Left hindlimb (tissue), 1 donor: ENCODE data around the gene TSPAN18.
A peak's percentile ranks its signal among the peaks of the same experiment; 100 is the strongest.

Source experiments
- DNase-seq: peaks from one replicate; pipeline ENCODE4 v3.0.0-alpha.2; 2018

The TSPAN18 gene

DNA sequence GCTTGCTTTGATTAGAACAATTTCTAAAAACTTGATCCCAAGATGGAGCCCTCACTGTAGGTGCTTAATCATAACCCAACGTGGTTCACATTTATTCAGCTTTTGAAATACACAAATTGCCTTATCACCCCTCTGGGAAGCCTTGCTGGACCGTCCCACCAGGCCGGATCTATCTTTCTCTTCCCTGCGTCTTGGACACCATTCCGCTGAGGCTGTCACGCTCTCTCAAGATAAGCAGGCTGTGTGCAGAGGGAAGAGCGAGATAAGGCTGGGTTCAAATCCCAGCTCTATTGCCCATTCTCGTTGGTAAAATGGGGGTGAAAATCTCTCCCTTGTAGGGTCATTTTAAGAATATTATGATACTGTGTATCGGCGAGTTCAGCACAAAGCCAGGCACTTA, 244.4 kb downstream of the TSPAN18 start:
- DNase-seq = no peak

DNA sequence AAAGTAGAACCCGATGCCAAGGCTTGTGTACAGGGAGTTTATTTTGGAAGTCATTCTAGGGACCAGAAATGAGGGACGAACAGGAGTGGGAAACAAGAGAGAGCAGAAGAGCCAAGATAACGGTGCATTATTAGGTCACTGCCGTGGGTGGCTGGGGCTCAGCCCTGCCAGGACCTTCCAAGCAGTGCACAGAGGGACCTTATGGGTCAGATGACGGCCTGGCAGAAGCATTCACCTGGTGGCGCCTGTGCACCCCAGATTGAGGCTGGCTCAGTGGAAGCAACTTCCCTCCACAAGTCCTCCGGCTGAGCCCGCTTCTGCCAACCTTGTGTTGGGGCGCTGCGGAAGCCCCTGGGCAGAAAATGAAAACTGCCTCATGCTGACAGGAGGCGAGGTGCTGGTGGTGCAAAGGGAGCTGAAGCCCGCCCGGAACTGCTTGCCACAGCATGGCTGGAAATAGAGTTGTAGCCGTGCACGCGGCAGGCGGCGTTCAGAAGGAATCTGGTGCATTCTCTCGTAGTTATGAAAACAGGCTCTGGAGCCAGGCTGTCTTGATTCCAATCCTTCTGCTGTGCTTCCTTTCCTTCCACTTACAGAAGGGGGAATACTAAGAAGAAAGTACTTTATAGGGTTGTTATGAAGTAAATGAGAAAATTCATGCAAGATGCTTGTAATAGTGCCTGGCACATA, 246.1 kb downstream of the TSPAN18 start:
- peak; percentile 12 for DNase-seq

DNA sequence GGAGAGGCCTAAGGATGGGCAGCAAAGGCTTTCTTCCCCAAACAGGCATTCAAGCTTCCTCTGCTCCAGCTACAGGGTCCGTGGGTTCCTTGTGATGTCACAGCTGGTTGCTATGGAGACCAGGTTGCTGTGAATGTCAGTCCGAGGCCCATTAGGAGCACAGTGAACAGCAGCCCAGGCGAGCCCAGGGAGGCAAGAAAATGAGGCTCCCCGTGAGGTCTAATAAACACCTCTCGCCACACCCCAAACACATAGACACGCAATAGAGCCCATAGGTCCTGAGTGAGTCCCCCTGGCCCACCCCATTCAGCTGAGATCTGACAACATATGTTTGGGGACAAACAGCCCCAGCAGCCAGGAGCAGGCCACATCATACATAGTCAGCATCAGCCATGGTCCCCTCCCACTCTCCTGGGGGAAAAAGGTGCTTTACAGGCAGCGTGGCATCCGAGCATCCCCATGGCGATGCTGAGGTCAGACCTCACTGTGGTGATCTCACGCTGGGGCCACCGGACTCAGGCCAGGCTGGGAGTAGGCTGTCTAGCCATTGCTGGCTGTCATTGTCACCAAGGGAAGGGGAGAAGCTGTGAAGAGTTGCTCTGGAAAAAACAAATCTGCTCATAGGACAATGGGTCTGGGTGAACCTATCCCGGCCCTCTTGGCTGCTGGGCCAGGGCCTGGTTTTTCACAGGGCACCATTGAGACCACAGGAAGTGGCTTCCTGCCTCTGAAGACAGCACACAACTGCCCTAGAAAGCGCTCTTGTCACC, 247.1 kb downstream of the TSPAN18 start:
- DNase-seq = peak; percentile 22

DNA sequence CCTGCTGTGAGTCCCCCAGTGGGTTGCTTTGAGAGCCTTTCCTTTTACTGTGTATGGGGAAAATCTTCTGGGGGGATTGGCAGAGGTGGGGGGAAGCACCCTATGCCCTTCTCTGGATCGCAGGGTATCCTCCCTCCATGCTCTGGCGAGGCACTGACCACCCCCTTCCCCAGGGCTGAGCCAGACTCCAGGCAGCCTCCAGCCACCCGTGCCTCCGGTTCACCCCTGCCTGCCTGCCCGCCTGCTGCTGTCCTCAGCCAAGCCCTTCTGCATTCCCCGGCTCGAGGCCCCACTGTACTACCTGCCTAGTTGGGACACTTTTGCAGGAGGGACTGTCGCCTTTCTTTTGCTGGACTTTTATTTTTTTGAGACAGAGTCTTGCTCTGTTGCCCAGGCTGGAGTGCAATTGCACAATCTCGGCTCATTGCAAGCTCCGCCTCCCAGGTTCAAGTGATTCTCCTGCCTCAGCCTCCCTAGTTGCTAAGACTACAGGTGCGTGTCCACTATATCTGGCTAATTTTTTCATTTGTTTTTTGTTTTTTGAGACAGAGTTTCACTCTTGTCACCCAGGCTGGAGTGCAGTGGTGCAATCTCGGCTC, 247.7 kb downstream of the TSPAN18 start:
- DNase-seq = no peak

DNA sequence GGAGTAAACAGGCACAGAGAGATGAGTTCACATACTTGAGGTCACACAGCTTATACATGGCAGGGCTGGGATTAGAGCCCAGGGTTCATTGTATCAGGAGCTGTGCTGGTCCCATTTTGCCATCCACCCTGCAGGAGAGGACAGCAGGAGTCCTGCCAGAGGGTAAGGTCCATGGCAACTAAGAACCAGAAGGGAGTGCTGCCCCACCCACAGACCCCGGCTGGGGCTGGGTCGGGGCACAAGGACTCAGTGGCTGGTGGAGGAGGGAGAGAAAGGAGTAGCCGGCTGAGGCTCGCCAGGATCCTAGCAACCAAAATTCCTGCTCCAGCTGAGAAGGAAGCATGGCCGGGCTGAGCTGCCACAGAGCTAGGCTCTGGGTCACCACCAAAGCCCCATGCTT, 249.8 kb downstream of the TSPAN18 start:
- no peak for DNase-seq

DNA sequence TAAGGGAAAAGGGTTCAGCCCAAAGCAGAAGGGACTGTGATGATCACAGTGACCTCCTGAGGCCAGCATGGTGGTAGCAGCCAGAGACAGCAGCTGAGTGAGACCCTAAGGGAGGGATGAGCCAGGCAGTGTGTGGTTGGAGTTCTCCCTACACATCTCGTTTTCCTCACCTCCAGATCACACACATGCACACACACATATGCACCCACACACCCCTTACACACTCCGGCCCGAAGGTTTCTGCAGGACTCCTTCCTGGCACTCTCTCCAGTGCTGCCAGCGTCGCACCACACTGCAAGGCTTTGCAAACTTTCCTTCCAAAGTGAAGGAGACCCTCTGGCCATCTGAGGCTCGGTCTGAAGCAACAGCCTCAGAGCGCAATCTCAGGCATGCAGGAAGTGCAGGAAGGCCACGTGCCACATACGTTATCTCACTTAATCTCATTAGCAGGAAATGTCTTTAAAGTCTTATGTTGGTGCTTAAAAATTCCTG, 250.8 kb downstream of the TSPAN18 start:
- DNase-seq = no peak

GRCh38 chr11:44978274-44978960, 251.7 kb downstream of the TSPAN18 start:
- no peak for DNase-seq

GRCh38 chr11:44978961-44979331, 252.2 kb downstream of the TSPAN18 start:
- no peak for DNase-seq

GRCh38 chr11:44979543-44980399, 253.0 kb downstream of the TSPAN18 start:
- DNase-seq = no peak

DNA sequence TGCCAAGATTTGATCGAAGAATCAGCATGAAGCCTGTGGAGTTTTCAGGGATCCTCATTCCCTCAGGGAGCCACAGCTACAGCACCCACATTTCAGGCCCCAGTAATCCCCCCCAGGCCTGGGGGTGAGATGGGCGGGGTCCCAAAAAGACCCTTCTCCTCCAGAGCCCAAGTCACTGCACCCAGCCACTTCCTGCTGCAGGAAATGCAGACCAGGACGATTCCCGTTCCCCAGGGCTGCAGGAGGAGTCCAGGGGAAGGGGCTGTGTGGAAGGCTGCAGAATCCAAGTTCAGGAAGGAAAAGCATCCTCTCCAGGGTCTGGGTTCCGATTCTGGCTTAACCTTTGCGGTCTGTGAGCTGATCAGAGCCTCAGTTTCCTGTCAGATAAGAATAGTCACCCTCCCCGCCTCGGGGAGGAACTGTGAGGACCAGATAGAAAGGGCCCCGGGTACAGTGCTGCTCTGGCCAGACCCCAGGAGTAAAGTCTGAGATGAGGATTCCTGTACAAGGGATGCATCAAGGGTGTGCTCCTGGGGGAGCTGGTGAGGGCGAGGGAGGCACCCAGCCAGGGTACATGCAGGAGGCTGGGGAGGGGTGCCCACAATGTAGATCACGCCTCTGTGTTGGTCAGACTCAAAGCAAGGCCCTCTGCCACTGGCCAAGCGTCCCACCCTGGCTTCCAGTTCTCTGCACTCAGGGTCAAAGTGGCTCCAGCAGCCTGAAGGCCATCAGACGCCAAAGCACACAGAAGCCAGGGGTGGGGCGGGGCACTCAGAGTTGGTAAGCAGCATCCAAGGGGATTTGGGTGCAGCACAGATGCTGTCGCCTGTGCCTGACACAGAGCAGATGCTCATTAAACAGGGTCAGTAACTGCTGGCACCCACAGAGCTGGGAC, 254.0 kb downstream of the TSPAN18 start:
- no peak for DNase-seq
